Epithelial cell of proximal tubule (primary cell): Measurements from ENCODE around the gene TARS1. TPM values are rescaled to one million over a fixed set of nuclear protein-coding genes. Genes with fewer than 3 reads are reported as not detected.

ENCODE experiments used
- DNase-seq: peaks from one replicate; pipeline ENCODE4 v3.0.0-alpha.2; 2011; ENCODE audit warnings: low read depth
- H3K4me3 ChIP-seq: 2 replicates; pipeline ENCODE4 v1.5.1; 2011; ENCODE audit warnings: low read depth, mild to moderate bottlenecking, low read length
- CTCF ChIP-seq: conservative IDR thresholded peaks from 2 replicates; pipeline ENCODE4 v1.5.1; 2012; ENCODE audit warnings: low read depth, mild to moderate bottlenecking, low read length
- total RNA-seq: library from RNA; depleted of rRNA; stranded (reverse); fragments of >200 nt; gene quantifications from 2 replicates; pipeline ENCODE4 v1.2.3, GENCODE V29; 2015

Gene TARS1
- total RNA-seq, 1 donor from 2014 or later, result 182 TPM

DNA sequence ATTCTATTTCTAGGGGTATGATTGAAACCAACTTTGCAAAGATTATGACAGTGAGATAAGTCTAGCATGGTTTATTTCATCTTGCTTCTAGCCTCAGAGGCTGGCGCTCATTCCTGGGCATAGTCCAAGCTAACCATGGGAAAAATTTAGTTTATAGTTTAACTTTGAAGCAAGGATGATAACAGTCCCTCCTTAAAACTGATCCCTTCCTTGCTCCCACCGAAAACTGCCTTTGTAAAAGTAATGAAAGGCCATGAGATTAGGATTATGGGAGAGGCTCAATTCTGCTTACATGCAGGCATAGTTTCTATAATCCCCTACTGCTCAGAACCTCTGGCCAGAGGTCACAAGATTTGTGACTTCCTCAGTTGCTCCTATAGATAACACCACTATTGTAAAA, 75.7 kb downstream of the TARS1 start:
- no peak for TF ChIP-seq CTCF
- no peak overlapping the region for H3K4me3 ChIP-seq
- no peak for DNase-seq
